GM18858 (cell line): ENCODE results near the gene NOD2.

Experiments
- ATAC-seq: cut with Tn5 transposase; IDR thresholded peaks from one replicate; pipeline ENCODE4 v1.9.1; 2021; ENCODE audit not compliant: unreplicated experiment

The NOD2 gene

GRCh38 chr16:50669741-50670140, 23.7 kb upstream of the NOD2 start:
- ATAC-seq, result no peak

DNA sequence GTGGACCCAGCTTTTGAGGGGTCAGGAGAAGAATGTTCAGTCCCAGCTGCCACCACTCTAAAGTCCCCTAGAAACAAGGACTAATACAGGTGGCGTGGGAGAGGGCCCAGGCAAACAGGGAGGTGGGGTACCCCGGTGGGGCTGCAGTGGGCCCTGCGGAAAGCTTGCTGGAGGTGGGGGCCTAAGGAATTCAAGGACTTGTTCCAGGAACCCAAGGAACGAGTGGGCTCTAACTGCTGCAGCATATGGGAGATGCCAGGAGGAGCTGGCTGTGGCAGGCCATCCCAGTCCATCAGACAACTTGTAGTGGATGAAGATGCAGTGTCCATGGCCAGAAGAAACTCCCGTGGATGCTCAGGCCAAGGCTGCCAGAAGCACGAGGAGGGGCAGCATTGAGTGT, 22.9 kb upstream of the NOD2 start:
- ATAC-seq, result no peak

DNA sequence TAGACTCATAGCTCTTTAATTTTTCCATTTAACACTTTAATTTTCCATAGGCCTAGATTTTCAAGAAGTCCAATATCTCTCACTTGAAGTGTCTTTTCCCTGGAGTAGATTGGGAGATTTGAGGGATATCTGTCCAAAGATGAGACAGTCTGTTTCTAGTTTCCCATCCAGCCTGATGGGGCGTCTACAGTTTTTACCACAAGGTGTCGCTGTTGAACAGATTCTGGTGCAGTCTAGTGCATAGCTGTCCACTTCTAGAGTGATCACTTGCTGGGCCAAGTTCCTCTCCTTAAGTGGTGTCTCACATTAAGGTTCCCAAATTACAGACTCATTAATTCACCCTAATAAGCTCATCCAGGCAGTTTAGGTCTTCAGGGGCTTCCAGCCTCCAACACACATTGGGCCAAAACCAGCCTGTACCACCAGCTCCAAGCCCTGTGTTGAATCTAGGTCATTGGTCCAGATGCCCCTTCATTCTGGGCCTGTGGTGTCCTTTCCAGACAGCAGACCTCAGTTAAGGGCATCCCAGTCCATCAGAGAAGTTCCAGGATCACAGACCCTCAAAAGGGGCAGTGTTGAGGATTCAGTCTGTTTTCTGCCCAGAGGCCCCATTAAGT, 21.7 kb upstream of the NOD2 start:
- ATAC-seq, result no peak

GRCh38 chr16:50673496-50674275, 19.7 kb upstream of the NOD2 start:
- ATAC-seq, result no peak

DNA sequence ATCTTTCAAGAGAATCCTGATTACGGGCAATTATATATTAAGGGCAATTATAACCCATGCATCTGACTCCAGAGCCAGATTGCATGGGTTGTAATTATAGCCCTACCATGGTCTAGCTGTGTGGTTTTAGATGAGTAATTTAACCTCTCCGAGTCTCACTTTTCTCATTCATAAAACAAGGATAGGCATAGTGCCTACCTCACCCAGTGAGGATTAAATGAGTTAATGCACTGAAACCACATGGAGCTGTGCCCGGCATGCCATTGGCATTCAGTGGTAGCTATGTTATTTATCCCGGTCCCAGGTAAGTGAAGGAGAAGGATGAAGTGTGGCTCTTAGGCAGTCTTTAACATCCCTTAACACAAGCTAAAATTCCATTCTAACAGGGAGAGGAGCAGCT, 18.6 kb upstream of the NOD2 start:
- no peak for ATAC-seq

GRCh38 chr16:50675686-50676610, 17.5 kb upstream of the NOD2 start:
- ATAC-seq, result no peak

GRCh38 chr16:50676684-50677225, 16.7 kb upstream of the NOD2 start:
- ATAC-seq, result no peak

DNA sequence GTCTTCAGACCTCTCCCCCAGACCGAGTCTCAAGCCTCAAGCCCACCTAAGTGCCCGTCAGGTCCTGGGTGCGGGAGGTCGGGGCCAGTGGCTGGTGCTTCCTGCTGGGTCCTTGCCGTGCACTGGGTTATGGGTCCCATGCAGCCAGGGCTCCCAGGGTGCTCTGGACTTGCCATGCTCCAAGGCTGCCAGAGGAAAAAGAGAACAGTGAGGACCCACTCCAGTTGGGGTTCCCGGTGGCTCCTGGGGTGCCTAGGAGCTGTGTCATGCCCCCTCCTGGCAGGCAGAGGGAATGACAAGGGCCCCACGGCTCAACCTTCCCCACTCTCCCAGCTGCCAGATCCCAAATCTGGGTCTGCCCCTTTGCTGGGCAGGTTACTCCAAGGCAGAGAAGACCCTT, 16.1 kb upstream of the NOD2 start:
- no peak for ATAC-seq

GRCh38 chr16:50678531-50678930, 14.9 kb upstream of the NOD2 start:
- no peak for ATAC-seq

DNA sequence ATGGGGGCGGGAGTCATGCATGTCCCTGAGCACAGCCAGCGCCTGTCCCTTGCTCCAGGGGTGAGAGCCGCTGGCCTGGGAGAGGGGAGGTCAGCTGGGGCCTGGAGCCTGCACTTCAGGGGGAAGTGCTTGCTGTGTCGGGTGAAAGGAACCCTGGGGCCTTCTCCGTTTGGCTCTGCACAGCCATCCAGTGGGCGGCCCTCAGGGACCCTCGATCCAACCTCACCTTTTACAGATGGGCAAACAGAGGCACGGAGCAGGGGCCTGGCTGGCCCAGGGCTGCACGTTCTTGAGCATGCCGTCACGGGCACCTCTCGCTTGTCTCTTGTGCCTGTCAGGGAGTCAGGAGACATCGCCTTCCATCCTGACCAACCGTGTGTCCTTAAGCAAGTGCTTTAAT, 14.1 kb upstream of the NOD2 start:
- ATAC-seq, result no peak

DNA sequence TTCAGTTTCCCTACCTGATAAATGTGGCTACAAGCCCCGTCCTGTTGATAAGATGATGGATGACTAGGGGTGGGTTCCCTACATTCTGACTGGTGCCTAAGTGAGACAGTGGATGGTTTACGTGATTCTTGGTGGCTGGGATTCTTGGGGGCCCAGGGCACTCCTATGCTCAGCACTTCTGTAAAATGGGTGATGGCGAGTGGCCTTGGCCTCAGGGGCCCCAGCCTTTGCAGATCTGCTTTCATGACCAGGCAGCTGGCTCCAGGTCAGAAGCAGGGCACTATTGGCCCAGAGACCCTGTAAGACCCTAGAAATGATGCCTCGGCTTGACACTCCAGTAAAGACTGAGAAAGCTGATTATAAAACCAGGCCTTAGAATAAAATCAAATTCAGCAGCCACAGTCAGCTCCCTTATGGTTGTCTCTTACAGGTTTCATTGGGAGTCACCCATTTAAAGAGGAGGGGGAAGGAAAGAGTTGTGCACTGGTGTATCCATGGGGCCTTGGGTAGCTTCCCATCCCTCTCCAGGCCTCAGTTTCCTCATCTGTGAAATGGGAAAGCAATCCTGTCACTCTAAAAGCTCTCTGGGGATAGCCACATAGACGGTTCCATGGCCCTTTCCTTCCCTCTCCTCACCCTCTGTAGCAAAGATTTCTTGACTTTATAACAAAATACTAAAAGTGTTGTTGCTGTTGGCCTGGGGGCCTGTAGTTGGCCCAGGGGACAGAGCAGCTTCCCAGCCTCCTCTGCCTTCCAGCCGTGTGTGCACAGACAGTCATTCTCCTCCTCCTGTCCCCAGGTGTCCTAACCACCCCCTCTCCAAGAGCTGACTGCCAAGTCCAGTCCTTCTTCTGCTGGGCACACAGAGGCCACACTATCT, 13.5 kb upstream of the NOD2 start:
- ATAC-seq, result no peak

DNA sequence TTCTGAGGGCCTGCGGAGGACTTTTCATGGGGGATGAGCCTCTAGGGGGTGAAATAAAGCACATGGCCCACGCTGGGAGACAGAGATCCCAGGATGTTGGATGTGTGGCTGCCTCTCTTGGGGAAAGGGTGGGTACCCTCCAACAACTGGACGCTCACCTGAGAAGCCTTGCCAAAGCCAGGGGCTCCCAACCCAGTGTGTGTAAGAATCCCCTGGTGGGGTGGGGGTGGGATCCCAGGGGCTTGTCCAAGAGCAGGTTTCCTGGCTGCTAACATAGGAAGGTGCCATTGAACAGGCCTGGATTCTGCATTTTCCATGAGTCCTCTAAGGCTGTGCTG, 12.9 kb upstream of the NOD2 start:
- no peak for ATAC-seq

GRCh38 chr16:50681021-50681885, 12.2 kb upstream of the NOD2 start, which contains the start of gene SNX20:
Gene SNX20 (minus strand): TSS chr16:50681312. CDS start chr16:50677526, 3,786 bp downstream.
- peak; percentile 45 for ATAC-seq

DNA sequence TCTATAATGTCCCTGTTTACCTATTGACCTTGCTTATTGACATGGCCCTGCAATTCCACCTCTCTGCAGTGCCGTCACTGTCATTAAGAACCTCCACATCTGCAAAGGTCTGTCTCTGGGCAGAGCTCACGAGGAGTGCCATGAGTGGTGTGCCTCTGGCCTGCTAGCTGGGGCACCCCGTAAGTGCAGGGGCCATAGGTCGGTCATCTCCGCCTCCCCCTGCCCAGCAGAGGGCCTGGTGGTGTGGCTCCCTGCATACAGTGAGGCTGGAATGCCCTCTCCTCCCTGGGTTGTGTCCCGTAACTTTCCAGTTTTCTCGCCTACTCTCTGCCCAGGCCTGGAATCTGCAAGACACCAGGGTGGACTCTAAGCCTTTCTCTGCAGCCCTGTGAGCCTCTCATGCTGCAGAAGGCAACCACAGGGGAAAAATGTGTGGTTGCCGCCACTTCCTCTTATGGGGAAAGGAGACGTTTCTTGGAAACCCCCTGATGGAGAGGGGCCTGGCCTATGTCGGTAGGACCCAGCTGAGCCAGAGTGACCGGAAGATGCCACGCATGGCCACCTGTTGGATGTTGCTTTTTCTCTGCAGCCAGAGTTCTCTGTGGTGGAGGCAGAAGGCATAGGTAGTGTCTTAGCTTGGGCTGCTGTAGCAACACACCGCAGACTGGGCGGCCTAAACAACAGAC, 9.6 kb upstream of the NOD2 start:
- ATAC-seq, result peak; percentile 52

- no peak for ATAC-seq
These were observed 8.5 kb upstream of the NOD2 start for GRCh38 chr16:50684823-50685461.

- no peak for ATAC-seq
These were observed 7.8 kb upstream of the NOD2 start for GRCh38 chr16:50685462-50686063.

DNA sequence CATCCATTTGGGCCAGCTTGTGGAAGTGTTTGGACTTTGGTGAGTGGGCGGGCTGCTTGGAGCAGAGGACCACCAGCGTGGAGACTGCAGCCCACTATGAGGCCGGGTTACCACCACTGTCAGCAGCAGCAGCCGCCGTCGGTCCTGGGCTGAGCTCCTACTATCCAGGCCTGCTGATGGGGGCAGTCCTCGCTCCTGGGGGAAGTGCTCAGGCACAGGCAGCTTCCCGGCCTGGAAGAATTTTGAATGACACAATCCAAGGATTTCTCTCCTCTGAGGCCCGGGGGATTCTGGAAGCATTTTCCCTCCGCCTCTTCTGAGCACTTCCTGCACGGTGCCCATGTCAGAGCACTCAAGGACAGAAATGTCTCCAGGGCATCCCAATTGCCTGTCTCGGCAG, 5.3 kb upstream of the NOD2 start:
- no peak for ATAC-seq

DNA sequence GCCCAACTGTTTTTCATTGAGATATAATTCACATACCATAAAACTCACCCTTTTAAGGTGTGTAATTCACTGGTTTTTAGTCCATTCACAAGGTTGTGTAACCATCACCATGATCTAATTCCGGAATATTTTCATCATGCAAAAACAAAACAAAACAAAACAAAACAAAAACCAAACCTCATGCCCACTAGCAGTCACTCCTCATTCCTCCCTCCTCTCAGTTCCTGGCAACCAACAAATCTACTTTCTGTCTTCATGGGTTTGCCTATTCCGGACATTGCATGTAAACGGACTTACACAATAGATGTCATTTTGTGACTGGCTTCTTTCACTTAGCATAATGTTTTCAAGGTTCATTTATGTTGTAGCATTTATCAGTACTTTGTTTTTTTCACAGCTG, 4.5 kb upstream of the NOD2 start:
- no peak for ATAC-seq
